ENCODE data around the gene C16orf90. TPM values are rescaled to one million over a fixed set of nuclear protein-coding genes. Genes with fewer than 3 reads are reported as not detected.
"Not testable (repeated sequence)": the region's sequence is repeated elsewhere in the genome, so short reads cannot be mapped to it uniquely, and the experiment has no call there.

The C16orf90 gene
- total RNA-seq, 1 donor from 2014 or later: not detected

DNA sequence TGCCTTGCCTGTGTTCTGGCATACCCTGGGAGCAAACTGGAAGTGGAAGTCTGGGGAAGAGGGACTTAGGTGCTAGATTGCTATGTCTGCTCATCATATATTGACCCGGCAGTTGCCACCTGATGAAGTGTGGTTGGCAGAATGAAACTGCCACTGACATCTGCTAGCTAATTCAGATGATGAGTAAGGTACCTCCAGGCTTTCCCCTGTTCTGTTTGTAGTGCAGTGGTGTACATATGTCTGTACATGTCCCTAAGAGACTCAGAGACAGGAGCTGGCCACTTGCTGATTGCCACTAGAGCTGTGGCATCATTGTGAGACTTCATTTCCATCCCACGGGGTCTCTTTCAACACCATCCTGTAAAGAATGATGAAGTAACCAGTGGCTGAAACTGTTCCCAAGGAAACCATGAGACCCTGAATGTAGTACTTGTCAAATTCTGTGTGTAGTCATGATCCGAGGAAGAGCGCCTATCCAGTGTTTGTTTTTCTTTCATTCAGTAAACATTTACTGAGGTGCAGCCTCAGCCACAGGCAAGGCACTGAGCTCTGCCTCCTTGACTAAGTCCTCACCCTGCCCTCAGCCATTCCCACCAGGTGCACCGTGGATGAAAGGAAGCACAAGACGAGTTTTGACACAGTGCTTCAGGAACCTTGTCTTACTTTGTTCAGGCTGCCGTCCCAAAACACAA is 18.7 kb upstream of the C16orf90 start:
- no peak for FAIRE-seq

DNA sequence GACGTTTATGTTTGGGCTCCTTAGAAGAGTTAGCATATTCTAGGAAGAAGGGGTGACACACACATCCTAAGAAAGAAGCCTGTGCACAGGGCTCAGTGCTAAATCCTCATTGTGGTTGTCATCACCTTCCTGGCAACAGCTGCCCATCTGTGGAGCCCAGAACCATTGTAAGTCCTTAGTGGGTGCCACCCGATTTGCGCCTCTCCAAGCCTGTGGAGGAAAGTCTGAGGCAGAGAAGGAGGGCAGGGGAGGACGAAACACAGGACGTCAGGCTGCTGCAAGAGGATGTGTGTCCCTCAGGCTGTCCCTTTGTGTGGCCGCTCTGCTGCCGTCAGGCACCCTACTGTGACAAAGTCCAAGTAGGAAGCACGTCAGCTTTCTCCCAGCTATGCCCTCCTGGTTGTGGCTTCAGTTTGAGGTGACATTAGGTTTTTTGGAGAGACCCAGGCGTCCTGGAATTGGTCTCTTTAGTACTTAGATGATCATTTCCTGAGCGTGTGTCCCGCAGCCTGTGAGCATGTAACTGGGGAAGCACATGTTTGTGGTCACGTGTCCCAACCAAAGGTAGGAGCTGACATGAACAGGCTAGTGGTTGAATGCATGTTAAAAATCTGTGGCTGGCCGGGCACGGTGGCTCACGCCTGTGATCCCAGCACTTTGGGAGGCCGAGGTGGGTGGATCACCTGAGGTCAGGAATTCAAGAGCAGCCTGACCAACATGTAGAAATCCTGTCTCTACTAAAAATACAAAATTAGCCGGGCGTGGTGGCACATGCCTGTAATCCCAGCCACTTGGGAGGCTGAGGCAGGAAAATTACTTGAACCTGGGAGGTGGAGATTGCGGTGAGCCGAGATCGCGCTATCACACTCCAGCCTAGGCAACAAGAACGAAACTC is 16.2 kb upstream of the C16orf90 start:
- FAIRE-seq: no peak
- DNase-seq (ENCODE audit: low spot score in 2 of 2): no peak

More for the DNA sequence above, 18.7 kb upstream of the C16orf90 start:
- no peak for DNase-seq (ENCODE audit: low spot score in 2 of 2)

DNA sequence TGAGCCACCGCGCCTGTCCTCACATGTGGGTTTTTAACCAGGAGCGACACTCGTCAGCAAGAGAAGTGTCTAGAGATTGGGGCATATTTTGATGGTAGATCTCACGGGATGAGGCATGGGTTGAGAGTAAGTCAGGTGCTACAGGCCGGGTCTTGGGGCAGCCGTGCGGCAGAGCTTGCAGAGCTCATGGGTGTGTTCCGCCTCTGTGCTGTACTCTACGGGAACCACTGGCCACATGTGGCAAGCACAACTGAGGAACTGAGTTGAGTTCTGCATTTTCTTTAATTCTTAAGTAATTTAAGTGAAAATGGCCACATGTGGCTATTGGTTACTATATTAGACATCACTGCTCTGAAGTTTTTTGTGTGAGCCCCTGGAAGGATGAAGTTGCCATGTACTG is 15.1 kb upstream of the C16orf90 start:
- FAIRE-seq: no peak
- no peak for DNase-seq (ENCODE audit: low spot score in 2 of 2)

DNA sequence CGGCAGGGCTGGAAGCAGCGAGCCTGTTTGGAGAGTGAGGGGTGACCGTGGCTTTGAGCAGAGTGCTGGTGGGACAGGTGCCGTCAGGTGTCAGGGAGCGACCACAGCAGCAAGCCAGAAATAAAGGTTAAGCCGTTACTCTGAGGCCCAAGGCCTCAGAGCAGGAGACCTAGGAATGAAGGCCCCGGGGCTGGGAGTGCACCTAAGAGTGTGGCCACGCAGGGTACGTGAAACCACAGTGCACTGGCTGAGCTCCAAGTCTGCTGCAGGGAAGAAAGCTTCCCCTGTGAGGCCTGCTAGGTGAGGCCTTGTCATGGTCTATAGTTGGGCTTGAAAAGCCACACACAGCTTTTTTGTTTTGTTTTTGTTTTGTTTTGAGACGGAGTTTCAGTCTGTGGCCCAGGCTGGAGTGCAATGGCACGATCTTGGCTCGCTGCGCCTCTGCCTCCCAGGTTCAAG is 14.2 kb upstream of the C16orf90 start:
- no peak for FAIRE-seq
- DNase-seq (ENCODE audit: low spot score in 2 of 2): no peak

DNA sequence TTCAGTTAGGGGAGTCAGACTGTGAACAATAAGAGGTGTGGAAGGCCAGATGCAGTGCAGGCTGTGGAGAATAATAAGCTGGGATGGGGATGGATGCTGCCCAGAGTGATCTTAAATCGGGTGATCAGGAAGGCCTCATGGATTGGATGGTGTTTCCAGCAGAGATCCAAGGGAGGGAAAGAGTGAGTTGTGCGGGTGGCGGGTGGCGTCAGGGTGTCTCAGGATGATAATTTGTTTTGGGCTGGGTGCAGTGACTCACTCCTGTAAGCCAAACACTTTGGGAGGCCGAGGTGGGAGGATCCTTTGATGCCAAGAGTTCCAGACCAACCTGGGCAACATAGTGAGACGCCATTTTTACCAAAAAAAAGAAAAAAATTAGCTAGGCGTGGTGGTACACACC is 13.4 kb upstream of the C16orf90 start:
- DNase-seq (ENCODE audit: low spot score in 2 of 2) (no peak), FAIRE-seq (no peak)

DNA sequence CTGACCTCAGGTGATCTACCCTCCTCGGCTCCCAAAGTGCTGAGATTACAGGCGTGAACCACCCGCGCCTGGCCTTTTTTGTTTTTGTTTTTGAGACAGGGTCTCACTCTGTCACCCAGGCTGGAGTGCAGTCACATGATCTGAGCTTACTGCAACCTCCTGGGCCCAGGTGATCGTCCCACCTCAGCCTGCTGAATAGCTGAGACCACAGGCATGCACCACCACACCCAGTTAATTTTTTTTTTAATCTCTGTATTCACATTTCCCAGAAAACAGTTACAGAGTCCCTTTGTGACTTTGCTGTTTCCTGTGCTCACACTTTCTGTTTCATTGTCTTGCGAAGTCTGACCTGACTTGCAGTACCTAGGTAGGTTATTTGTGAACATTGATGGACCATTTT is 8.2 kb upstream of the C16orf90 start:
- DNase-seq (ENCODE audit: low spot score in 2 of 2): no peak
- no peak for FAIRE-seq

DNA sequence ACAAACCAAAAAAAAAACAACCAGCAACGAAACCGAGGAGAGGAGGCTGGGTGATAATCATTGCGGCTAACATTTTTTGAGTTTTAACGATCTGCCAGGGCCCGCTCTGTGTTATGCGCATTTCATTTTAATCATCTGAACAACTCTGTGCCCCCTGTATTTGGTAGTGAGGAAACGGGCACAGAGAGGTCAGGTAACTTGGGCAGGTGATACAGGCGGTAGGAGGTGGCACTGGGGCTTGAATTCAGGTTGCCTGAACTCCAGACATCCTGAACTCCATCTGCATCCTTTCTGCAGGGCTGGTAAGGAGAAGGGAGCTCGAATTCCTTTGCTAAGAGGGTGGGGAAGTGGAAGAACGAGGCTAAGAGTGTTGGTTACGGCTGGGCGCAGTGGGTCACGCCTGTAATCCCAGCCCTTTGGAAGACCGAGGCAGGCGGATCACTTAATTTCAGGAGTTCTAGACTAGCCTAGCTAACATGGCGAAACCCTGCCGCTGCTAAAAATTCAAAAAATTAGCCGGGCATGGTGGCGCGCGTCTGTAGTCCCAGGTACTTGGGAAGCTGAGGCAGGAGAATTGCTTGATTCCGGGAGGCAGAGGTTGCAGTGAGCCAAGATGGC is 6.6 kb upstream of the C16orf90 start:
- DNase-seq (ENCODE audit: low spot score in 2 of 2): no peak
- no peak for FAIRE-seq

DNA sequence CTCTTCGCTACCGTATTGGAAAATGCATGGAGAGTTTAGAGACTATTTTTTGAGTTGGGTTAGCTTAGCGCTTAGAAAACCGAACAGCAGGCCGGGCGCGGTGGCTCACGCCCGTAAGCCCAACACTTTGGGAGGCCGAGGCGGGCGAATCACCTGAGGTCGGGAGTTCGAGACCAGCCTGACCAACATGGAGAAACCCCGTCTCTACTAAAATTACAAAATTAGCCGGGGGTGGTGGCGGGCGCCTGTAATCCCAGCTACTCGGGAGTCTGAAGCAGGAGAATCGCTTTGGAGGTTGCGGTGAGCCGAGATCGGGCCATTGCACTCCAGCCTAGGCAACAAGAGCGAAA is 6.1 kb upstream of the C16orf90 start:
- not testable (repeated sequence) for DNase-seq (ENCODE audit: low spot score in 2 of 2); FAIRE-seq

DNA sequence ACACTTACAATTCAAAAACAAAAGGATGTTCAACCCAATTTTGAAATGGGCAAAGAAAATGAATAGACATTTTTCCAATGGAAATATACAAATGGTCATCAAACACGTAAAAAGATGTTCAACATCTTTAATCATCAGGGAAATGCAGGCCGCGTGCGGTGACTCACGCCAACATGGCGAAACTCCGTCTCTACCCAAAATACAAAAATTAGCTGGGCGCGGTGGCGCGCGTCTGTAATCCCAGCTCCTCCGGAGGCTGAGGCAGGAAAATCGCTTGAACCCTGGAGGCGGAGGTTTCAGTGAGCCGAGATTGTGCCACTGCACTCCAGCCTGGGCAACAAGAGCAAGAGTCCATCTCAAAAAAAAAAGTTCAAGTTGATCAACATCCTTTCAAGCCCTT is 3.7 kb upstream of the C16orf90 start:
- DNase-seq (ENCODE audit: low spot score in 2 of 2): no peak
- FAIRE-seq: no peak

DNA sequence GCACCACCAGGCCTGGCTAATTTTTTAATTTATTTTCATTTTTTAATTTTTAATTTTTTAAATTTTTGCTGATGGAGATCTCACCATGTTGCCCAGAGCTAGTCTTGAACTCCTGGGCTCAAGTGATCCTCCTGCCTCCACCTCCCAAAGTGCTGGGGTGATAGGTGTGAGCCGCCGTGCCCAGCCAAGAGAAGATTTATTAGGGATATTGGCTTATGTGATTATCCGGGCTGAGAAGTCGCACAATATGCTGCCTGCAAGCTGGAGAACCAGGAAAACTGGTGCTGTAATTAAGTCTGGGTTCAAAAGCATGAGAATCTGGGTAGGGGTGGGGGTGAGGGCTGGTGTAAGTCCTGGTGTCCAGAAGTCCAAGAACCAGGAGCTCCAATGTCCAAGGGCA is 2.5 kb upstream of the C16orf90 start:
- no peak for DNase-seq (ENCODE audit: low spot score in 2 of 2)

DNA sequence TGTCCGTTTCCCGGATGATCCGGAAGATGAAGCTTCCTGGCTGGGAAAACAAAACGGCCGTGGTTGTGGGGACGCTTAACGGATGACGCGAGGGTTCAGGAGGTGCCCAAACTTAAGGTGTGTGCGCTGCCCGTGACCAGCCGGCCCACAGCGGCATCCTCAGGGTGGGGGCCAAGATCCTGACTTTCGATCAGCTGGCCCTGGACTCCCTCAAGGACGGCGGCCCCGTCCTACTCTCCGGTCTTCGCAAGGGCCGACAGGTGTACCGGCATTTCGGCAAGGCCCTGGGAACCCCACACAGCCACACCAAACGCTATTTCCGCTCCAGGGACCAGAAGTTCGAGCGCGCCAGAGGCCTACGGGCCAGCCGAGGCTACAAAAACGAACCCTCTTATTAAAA is 1.1 kb upstream of the C16orf90 start:
- no peak for DNase-seq (ENCODE audit: low spot score in 2 of 2)
- no peak for FAIRE-seq

More for the DNA sequence above, 2.5 kb upstream of the C16orf90 start:
- FAIRE-seq: no peak

DNA sequence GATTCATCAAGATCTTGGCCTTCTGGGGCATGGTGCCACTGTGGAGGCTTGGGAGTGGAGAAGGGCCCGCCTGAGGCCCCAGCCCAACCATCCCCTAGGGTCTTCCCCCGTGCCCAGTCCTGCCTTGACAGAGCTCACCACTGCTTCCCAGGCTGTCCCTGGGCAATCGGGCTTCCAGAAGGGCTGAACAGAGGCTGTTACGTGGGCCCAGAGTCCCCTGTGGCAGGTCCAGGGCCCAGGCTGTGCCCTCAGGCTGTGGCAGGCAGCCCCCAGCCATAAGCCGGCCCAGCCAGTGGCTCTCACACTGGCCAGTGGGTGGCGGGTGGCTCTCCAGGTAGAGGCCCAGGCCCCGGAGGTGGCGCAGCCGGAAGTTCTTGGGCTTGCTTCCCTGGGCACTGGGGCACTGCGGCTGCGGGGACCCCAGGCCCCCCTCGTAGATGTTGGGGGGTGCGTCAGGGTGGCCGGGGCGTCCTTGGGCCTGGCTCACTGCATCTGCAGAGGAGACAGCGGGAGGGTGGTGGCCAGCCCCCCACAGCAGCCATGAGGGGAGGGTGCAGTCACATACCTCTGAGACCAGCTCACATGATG is 809 bp downstream of the C16orf90 start:
- FAIRE-seq: no peak
- no peak for DNase-seq (ENCODE audit: low spot score in 2 of 2)

DNA sequence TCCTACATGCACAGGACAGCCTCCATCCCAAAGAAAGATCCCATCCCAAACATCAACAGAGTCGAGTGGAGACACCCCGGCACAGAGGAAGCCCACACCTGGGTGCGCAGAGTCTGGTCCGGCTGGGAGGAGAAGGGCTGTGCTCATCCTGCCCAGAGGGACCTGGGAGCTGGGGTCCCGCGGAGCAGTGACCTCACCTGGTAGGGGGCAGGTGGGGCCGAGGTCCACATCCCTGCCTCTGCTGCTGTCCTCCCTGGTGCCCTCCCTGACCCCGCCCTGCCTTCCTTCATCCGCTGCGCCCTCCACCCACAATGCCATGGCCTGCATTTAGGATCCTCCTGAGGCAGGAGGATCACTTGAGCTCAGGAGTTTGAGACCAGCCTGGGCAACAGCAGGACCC is 2.9 kb downstream of the C16orf90 start:
- no peak for FAIRE-seq

DNA sequence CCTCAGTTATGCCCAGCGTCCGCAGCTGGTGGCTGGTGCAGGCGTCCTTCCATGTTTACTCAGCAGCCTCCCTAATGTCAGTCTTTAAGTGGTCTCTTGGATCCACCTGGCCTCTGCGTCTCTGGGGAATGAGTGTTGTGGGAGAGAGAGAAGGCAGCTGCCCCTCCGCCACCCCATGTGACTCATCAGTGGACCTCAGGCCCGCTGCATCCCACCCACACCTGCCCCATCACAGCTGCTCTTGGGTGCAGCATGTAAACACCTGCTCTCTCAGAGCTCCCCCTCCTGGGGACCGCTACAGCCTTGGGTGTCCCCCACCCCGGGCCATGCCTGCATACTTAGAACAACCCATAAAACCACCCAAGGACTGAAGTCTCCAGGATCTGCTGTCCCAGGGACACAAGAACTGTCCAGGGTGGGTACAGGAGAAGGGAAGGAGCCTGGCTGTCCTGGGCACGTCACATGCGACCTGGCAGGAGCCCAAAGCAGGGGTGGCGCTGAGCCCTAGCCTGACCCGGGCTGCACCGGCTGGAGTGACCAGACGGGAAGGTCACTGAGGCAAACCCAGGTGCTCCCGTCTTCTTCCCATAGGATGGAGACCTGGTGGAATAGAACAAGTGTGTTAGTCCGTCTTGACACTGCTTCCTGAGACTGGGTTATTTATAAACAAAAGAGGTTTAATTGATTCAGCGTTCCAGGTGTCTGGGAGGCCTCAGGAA is 4.2 kb downstream of the C16orf90 start:
- FAIRE-seq (no peak), DNase-seq (ENCODE audit: low spot score in 2 of 2) (no peak)

More for the DNA sequence above, 2.9 kb downstream of the C16orf90 start:
- no peak for DNase-seq (ENCODE audit: low spot score in 2 of 2)

DNA sequence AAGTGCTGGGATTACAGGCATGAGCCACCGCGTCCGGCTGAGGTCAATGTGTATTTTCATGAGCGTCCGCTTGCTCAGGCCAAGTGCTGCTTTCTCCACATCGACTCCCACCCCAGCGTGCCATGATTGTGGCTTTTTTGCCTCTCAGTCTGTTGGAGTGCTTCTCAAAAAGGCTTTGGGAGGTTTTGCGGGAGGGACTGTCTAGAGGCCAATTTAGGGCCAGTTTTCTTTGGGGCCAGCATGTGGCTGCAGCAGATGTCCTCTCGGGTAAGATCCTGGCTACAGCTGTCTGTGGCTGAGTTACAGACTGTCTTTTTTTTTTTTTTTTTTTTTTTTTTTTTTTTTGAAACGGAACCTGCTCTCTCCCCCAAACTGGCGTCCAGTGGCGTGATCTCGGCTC is 6.5 kb downstream of the C16orf90 start:
- DNase-seq (ENCODE audit: low spot score in 2 of 2): no peak

DNA sequence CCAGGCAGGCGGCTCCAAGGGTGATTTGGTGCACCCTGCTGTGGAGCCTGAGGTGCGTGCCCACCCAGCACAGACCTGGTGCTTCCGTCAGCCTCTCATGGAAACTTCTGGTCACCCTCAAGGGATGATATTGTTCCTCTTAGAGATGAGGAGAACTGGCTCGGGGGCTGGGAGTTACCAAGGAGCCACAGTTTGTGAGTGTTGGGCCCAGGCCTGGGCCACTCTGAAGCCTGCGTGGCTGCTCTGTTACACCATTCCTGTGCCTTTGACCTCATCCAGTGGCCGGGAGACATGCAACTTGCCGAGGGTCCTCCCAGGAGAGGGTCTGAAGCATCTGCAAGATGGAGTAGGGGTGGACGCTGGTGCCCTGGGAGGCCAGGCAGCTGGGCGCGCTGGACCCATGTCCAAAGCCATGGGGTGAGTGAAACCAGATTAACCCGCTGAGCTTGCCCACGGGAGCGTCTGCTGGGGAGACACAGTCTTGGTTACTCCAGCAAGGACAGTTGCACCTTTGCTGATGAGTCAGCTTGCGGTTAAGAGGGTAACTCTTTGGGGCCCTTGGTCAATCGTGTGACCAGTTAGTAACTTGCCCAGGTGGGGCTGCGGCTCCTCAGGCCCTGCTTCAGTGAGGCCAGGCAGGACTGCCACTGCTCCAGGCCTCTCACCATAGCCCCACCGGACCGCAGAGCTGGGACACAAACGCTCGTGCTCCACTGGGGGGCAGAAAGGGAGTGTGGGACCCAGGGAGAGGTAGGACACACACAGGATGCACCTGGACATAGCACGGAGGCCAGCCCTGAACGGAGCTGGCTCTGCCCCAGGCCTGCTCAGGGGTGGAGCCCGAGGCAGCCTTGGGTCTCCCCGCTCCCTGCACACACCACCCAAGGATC is 7.5 kb downstream of the C16orf90 start:
- FAIRE-seq (no peak), DNase-seq (ENCODE audit: low spot score in 2 of 2) (no peak)

More for the DNA sequence above, 6.5 kb downstream of the C16orf90 start:
- FAIRE-seq: no peak

DNA sequence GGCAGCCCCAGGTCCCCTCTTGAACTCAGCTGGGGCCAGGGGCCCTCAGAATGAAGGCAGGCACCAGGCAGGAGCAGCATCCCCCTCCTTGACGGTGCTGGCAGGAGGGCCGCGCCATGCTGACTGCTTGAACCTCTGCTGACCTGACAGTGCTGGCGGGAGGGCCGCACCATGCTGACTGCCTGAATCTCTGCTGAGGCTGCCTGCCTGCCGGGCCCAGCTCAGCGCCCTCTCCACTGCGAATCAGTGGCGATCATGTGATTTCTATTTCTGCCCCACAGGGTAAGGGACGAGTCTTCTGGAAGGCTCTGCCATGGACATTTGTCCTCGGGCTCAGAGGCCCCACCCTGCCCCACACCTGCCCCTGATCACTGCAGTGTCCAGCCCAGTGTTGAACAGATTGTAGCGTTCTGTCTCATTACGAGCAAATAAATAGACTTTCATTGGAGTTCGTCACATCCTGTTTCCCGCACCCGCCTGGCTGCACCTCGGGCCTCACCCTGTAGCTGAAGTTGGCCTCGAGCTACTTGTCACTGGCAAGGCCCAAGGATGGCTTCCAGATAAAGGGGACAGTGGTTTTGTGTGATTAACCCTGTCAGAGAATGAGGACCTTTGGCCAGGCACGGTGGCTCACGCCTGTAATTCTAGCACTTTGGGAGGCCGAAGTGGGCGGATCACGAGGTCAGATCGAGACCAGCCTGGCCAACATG is 8.6 kb downstream of the C16orf90 start:
- no peak for DNase-seq (ENCODE audit: low spot score in 2 of 2)

DNA sequence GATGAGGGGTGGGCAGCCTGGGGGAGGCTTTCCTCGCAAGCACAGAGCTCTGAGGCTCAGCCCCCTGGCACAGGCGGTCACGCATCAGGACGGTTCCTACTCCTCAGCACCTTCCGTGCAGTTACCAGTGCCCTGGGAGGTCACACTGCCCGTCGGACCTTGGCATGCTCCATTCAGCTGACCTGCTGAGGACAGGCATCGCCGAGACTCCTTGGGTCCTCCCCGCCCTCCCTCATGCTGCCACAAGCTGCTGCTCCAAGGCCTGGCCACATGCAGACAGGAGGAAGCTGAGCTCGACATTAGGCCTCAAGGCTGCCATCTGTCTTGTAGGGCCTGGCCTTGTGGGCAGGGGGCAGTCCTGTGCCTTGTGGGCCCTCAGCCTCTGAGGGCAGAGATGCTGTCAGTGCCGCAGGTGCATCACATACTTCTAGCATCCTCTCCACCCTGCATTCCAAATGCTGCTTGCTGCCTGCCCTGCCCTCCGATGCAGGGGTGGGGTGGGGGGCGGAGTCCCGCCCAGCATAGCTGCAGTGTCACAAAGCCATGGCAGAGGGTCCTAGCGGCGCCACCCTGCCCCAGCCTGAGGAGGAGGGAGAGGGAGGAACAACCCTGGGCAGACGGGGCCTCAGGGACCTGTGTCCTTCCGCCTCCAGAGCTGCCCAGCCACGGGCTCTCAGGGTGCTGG is 9.3 kb downstream of the C16orf90 start:
- no peak for DNase-seq (ENCODE audit: low spot score in 2 of 2)
- FAIRE-seq: no peak

More for the DNA sequence above, 8.6 kb downstream of the C16orf90 start:
- FAIRE-seq: no peak

All from frontal cortex (tissue), 4 donors.